ENCODE results near the gene PHOSPHO2. TPM values are rescaled to one million over a fixed set of nuclear protein-coding genes. Genes with fewer than 3 reads are reported as not detected.

The PHOSPHO2 gene
- total and polyA plus RNA-seq, 9 of the 15 experiments (the other 6 are each of a cell fraction or from before 2014, with no cell fraction given) = 7.8 to 19.1 (median 11.7) TPM

- TF ChIP-seq ZNF79 (CRISPR knock-in tag; IDR thresholded peaks at IDR 0.05; ENCODE audit: low read depth) (no peak), NFE2 (IDR thresholded peaks at IDR 0.05; ENCODE audit: low read depth) (no peak; the same call in 1 of the 2 replicates), TEAD4 (IDR thresholded peaks at IDR 0.05; ENCODE audit: low read length) (peak; percentile 84), TEAD4 (CRISPR knock-in tag; IDR thresholded peaks at IDR 0.05; ENCODE audit: borderline replicate concordance) (no peak), ARID3A (IDR thresholded peaks at IDR 0.05; ENCODE audit: borderline replicate concordance, low read depth, low read length) (no peak), ZKSCAN3 (CRISPR knock-in tag; IDR thresholded peaks at IDR 0.05) (no peak), CBFA2T3 (IDR thresholded peaks at IDR 0.05) (peak; percentile 90), ZFP30 (CRISPR knock-in tag; IDR thresholded peaks at IDR 0.05; ENCODE audit: borderline replicate concordance) (no peak), PBX2 (CRISPR knock-in tag; IDR thresholded peaks at IDR 0.05; ENCODE audit: low read depth) (no peak), PBX2 (tag; conservative IDR thresholded peaks at IDR 0.05; ENCODE audit: low read depth) (no peak), DPF2 (IDR thresholded peaks at IDR 0.05) (peak; percentile 15), NR1H2 (CRISPR knock-in tag; IDR thresholded peaks at IDR 0.05) (no peak), ATF3 (IDR thresholded peaks at IDR 0.05) (peak; percentile 31; the same call in 1 of the 2 replicates), ATF3 (CRISPR knock-in tag; conservative IDR thresholded peaks at IDR 0.05) (no peak), POLR2G (IDR thresholded peaks at IDR 0.05; ENCODE audit: low read depth, low read length) (no peak), ZNF589 (CRISPR knock-in tag; IDR thresholded peaks at IDR 0.05; ENCODE audit: low read depth) (0 out of 2 replicates have a peak, but pooled peaks have one; percentile 14), KDM1A (IDR thresholded peaks at IDR 0.05) (peak; percentile 23 to 67; a peak in 2 of 4 replicates), SIN3A (IDR thresholded peaks at IDR 0.05; ENCODE audit: borderline replicate concordance in 2 of 2, control insufficient read depth in 1 of 2, low read depth in 2 of 2, low read length in 2 of 2) (no peak), CHD4 (IDR thresholded peaks at IDR 0.05; ENCODE audit: insufficient read depth, insufficient replicate concordance, low read depth, low read length, poor library complexity, severe bottlenecking) (no peak), ZC3H8 (IDR thresholded peaks at IDR 0.05) (no peak), HDAC2 (IDR thresholded peaks at IDR 0.05) (0 out of 2 replicates have a peak, but pooled peaks have one; percentile 29), NCOA6 (IDR thresholded peaks at IDR 0.05) (no peak), SLC30A9 (CRISPR knock-in tag; IDR thresholded peaks at IDR 0.05) (no peak), NUFIP1 (IDR thresholded peaks at IDR 0.05; ENCODE audit: partially characterized antibody) (no peak), MEF2A (IDR thresholded peaks at IDR 0.05; ENCODE audit: control insufficient read depth, low read depth, low read length) (no peak), RFX7 (CRISPR knock-in tag; IDR thresholded peaks at IDR 0.05) (no peak)
Observed at GRCh38 chr2:169716238-169716886, 22.1 kb downstream of the PHOSPHO2 start (continued).
